NCI-H2107 (cell line): ENCODE results near the gene MCMBP.
"Not testable (repeated sequence)": the region's sequence is repeated elsewhere in the genome, so short reads cannot be mapped to it uniquely, and the experiment has no call there.

Experiments used
- DNase-seq: peaks from one replicate; lab custom pipeline; 2025; lab: John Stamatoyannopoulos, UW

The MCMBP gene

DNA sequence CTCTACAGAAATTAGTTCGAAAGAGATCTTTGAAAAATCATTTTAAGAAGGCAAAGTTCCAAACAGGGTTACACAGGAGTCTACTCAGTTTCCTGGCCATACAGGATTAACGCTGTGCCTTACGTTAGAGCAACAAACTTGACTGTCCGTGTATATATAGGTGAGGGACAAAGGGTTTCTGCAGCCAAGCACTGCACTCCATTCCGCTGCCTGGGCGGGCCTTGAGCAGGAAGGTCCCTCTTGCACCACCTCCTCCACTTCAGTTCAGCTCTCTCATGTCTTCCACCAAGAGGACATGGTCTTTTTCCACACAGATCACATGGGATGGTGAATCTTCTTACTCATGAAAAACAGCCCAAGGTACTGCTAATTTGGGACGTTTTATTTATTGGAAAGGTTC lies 43.2 kb downstream of the MCMBP start:
- DNase-seq: no peak

DNA sequence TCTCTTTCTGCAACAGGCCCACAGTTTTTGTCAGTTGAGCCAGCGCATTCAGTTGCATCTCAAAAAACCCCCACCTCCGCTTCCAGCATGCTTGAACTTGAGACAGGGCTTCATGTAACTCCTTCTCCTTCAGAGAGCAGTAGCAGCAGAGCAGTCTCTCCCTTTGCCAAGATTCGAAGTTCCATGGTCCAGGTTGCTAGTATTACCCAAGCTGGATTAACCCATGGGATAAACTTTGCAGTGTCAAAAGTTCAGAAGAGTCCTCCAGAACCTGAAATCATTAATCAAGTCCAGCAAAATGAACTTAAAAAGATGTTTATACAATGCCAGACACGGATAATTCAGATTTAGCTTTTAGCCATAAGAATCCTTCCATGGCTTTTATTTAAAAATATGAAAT lies 45.2 kb downstream of the MCMBP start:
- no peak for DNase-seq

DNA sequence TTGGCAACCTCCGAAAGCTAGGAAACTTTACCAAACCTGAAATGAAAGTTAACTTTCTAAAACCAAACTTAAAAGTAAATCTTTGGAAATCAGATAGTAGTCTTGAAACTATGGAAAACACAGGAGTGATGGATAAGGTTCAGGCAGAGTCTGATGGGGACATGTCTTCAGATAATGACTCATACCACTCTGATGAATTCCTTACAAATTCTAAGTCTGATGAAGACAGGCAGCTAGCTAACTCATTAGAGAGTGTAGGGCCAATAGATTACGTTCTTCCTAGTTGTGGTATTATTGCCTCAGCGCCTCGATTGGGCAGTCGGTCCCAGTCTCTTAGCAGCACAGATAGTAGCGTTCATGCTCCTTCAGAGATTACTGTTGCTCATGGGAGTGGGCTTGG lies 45.9 kb downstream of the MCMBP start:
- DNase-seq: no peak

GRCh38 chr10:119824299-119824698 lies 48.3 kb downstream of the MCMBP start:
- no peak for DNase-seq

DNA sequence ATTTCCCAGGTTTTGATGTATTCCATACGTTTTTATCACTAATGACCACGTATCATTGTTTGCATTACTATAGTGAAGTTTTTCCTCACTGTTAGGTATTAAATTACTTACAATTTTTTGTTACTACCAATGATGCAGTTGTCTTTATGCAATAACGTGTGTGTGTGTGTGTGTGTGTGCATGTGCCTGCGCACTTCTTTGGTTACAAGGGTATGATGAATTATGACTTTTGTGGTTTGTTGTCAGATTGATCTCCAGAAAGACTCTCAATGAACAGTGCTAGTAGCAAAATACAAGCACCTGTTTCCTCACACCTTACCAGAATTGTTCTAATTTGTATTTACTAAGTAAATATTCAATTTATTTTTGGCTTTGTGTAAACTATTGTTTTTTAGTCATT lies 51.5 kb downstream of the MCMBP start:
- DNase-seq: no peak

GRCh38 chr10:119818889-119819270 lies 53.8 kb downstream of the MCMBP start:
- DNase-seq: no peak

DNA sequence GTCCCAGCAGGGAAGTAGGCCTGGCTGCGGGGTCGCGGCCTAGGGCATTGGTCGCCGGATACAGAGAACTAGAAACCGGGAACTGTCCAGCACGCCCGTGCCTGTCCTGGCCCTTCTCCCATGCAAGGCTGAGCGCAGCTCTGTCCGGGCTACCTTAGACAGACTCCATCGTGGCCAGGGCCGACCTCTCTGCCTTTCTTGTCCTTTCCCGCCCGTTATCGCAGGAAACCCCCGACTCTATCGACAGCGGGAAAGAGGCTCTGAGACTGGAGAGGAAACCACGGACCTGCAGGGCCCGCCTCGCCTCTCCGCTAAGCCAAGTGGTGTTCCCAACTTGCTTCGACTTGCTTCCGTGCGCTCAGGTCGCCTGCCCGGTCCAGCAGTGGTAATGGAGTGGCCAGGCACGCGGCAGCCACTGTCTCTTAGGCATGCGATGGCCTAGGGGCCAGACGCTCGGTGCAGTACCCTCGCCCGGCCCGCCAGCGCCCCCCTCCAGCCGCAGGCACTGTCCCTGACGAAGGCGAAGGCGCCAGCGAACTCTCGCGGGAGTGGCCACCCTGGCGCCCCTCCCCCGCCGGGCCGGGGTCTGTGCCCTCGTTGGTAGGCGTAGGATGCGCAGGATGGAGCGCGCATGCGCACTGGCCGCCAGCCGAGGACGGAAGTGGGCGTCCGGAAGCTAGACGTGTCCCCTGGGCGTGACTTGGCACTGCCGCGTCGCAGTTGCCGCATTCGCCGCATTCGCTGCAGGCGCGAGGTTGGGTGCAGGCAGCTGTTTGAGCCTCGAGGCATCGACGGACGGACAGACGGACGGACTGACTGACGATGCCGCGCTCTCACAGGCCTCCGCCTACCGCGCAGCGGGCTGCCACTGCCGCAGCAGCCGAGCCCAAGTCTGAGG lies 54.4 kb downstream of the MCMBP start:
- no peak for DNase-seq

DNA sequence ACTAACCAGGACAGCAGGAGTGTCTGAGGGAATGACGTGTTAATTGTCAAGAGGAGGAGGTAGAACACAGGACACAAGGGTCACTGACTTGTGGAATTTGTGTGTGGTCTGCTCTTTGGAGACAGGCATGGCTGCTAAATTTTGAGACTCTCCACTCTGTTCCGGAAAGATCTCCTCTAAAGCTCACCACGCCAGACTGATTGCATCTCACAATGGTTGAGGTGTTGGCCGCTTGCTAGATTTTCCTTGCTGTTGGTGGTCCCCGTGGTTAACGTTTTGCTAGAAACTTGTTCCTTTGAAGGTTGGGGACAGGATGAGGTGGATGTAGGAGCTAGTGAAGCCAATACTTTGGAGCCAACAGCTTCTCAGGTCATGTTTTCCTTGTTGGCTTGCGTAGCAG lies 57.0 kb downstream of the MCMBP start:
- no peak for DNase-seq

DNA sequence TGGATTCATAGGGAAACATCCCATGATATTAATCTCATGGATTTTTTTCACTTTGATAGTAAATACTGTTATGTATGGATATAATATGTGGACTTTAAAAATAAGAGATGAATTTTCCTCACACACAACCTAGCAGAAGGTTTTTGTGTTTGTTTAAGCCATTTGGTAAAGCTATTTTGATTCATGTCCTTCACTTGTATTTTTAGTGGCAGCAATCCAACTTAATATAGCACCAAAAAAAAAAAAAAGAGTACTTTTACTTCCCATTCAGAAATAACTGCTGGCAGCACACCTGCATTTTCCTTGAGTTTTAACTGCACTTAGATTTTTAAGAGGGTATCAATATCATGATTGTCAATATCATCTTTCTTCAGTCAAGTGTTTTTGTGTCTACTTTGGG lies 60.0 kb downstream of the MCMBP start:
- DNase-seq: no peak

DNA sequence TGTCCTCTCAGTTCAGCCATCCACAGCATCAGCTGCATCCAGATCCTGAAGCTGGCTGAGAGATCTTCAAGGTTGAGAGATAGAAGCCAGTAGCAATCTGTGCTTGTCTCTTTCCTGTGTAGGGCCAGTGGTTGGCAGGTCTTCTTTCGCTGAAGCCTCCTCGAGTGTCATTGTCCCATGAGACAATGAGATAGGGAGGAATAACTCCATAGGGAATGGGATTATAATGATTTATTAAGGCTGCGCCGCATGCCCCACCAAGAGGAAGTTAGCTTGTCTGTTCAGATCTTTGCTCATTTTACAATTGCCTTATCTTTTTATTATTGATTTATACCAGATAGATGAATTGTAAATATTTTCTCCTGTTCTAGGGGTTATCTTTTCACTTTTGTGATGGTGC lies 61.5 kb downstream of the MCMBP start:
- DNase-seq: no peak

- DNase-seq: no peak
These were observed 64.5 kb downstream of the MCMBP start for GRCh38 chr10:119807960-119808697.

DNA sequence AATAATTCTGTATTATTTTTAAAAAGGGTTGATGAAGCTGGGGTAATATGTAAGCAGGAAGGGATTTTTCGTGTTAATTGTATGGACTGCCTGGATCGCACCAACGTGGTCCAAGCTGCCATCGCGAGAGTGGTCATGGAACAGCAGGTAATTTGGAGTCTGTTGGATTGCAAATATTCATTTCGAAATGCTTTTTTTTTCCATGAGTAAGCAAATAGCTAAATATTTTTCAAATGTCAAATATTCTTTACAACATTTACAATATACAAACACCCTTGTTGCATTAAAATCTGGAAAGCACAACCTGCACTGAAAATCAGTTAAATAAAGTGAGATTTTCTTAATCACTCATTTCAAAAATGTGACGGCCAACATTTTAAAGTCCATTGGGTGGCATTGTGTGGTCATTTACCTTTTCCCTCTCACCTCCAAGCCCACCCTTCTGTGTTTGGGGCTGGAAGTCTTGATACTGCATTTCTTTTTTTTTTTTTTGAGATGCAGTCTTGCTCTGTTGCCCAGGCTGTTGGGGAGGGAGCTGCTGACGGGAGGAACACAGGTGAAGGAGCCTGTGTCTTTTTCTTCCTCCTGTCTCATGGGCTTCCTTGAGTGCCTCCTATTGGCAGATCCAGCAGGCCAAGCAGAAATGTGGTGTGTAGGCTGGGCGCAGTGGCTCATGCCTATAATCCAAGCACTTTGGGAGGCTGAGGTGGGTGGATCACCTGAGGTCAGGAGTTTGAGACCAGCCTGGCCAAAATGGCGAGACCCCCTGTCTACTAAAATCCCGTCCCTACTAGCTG lies 66.1 kb downstream of the MCMBP start:
- DNase-seq: no peak

DNA sequence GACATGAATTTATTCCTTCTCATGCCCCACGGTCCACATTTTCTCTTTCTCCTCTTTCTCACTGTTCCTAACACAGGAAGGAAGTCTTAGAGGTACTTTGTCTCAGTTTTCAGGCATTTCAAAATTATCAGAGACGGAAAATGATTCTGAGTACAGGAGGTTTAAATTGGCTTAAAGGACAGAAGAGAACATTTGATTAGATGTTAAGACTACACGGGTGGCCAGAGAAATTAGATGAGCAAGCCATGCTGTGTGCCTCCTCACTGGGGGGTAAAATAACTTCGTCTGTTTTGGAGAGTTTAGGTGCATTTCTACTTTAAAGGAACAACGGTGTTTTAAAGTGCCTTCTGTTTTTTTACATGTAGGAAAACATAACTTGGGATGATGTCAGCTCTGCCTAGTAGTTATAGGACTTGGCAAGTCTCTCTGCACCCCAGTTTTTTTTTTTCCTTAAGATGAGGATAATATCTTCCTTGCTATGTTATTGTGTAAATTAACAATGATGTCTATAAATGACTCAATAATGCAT lies 66.9 kb downstream of the MCMBP start:
- no peak for DNase-seq

DNA sequence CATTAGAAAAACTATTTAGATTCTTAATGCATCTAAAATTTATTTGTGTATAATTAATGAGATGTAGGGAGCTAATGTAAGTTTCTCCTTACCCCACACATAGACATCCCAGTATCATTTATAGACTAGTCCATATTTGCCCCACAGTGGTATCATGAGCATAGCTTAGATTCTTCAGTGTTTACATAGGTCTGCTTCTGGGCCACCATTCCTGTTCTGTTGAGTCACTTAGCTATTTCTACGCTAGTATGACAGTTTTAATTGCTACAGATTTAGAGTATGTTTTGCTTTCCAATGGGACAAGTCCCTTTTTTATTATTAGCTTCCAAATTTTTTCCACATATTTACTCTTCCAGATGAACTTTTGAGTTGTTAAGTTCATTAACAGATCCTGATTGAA lies 69.4 kb downstream of the MCMBP start:
- no peak for DNase-seq

GRCh38 chr10:119801998-119802538 lies 70.6 kb downstream of the MCMBP start:
- no peak for DNase-seq

DNA sequence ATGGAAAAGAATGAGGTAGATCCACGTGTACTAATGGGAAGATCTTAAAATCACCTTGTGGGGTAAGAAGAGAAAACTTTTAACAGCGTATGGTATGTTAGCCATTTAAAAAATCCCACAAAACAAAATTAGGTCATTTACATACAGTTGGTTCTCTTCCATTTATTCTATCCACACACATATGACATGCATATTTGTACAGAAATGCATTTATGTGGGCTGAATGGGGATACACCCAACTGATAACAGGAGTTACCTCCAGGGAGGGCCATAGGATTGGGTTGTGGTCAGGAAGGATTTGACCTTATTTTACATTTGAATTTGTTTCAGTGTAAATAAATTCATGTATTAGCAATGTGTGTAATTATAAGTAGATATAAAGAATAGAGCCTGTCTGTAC lies 71.5 kb downstream of the MCMBP start:
- DNase-seq: no peak

- DNase-seq: no peak
These were observed 76.6 kb downstream of the MCMBP start for GRCh38 chr10:119796039-119796438.

- not testable (repeated sequence) for DNase-seq
These were observed 77.5 kb downstream of the MCMBP start for GRCh38 chr10:119795101-119795500.

- no peak for DNase-seq
These were observed 86.4 kb downstream of the MCMBP start for GRCh38 chr10:119786117-119786769.

GRCh38 chr10:119784340-119785067 lies 88.1 kb downstream of the MCMBP start:
- DNase-seq: no peak

- no peak for DNase-seq
These were observed 89.0 kb downstream of the MCMBP start for GRCh38 chr10:119783665-119784027.
